Activated CD4-positive, alpha-beta T cell treated with anti-CD3 and anti-CD28 coated beads for 36 hours (primary cell): ENCODE results near the gene PSMD7. TPM values are rescaled to one million over a fixed set of nuclear protein-coding genes. Genes with fewer than 3 reads are reported as not detected.
A peak's percentile ranks its signal among the peaks of the same experiment; 100 is the strongest.
"Not testable (repeated sequence)": the region's sequence is repeated elsewhere in the genome, so short reads cannot be mapped to it uniquely, and the experiment has no call there.

Source experiments
- ATAC-seq: fragments of 200-7000 bp; cut with Tn5 transposase; one replicate; pipeline ENCODE4 v1.10.0; 2021; ENCODE audit warnings: mild to moderate bottlenecking, moderate library complexity
- CTCF ChIA-PET: fragments of 350-600 bp; sonication (Branson Sonifier 250); formaldehyde crosslinking; loops from one replicate; lab custom pipeline; 2021; ENCODE audit warnings: antibody characterized with exemption; lab: Charles Lee
- POLR2A ChIA-PET: fragments of 350-600 bp; sonication (Branson Sonifier 250); formaldehyde crosslinking; loops from one replicate; lab custom pipeline; 2021; ENCODE audit warnings: antibody characterized with exemption, inconsistent platforms; lab: Charles Lee
- DNase-seq: peaks from one replicate; pipeline ENCODE4 v3.0.0-alpha.2; 2020
- H3K27ac Mint-ChIP-seq: one replicate; pipeline ENCODE4 v1.8.0; 2021; ENCODE audit warnings: mixed read lengths
- H3K27me3 Mint-ChIP-seq: one replicate; pipeline ENCODE4 v1.8.0; 2021; ENCODE audit warnings: mixed read lengths
- H3K36me3 Mint-ChIP-seq: one replicate; pipeline ENCODE4 v1.8.0; 2021; ENCODE audit warnings: low read depth, mixed read lengths
- H3K4me1 Mint-ChIP-seq: one replicate; pipeline ENCODE4 v1.8.0; 2021; ENCODE audit warnings: mixed read lengths
- H3K4me3 Mint-ChIP-seq: one replicate; pipeline ENCODE4 v1.8.0; 2021; ENCODE audit warnings: mild to moderate bottlenecking, moderate library complexity, mixed read lengths
- H3K9me3 Mint-ChIP-seq: one replicate; pipeline ENCODE4 v1.8.0; 2021; ENCODE audit warnings: low read depth, mixed read lengths
- intact Hi-C, 2 experiments: fragments of 100-400 bp; cut with DNase I in 1 of 2; cut with micrococcal nuclease in 1 of 2; formaldehyde crosslinking; loops; one replicate each; pipeline versions ENCODE4 v1.14.2 to v1.15.1; 2022 to 2024; cut with DNase I, micrococcal nuclease
- total RNA-seq, 2 experiments: library from RNA; stranded (reverse); gene quantifications; one replicate each; pipeline ENCODE4 v1.2.3, GENCODE V29; 2021

PSMD7 gene
- total RNA-seq, 2 experiments from 2014 or later, result 122 to 134 TPM

- Mint-ChIP-seq H3K36me3 (peaks cover 32% of the 10 kb centered on the region), H3K4me1 (no peaks in the 10 kb centered on the region), H3K4me3 (no peak overlapping the region), H3K27ac (no peak overlapping the region), H3K27me3 (no peaks in the 10 kb centered on the region), H3K9me3 (no peaks in the 10 kb centered on the region)
- peak; percentile 30 for DNase-seq
- POLR2A ChIA-PET, result no interaction called here
- CTCF ChIA-PET, result interaction anchor here (0.6 to 2.2 kb wide), 5 partner anchors 10 to 121 kb away, joined by 3 to 9 read pairs (median 8); no protein-coding TSS in a partner anchor
- intact Hi-C loops, result loop anchor here (1.0 to 2.0 kb wide), 2 partner anchors 120 to 121 kb away; no protein-coding TSS in a partner anchor
- peak; percentile 42 for ATAC-seq
Measured at GRCh38 chr16:74309789-74310781, 13.5 kb downstream of the PSMD7 start.

- H3K27me3 Mint-ChIP-seq, result no peaks in the 10 kb centered on the region
- CTCF ChIA-PET, result no interaction called here
- no peaks in the 10 kb centered on the region for H3K4me1 Mint-ChIP-seq
- no peak for DNase-seq
- H3K36me3 Mint-ChIP-seq, result peaks cover 10% of the 10 kb centered on the region
- H3K27ac Mint-ChIP-seq, result no peak overlapping the region
- POLR2A ChIA-PET, result no interaction called here
- no peak overlapping the region for H3K4me3 Mint-ChIP-seq
- no peaks in the 10 kb centered on the region for H3K9me3 Mint-ChIP-seq
- intact Hi-C loops, result no loop called here
- no peak for ATAC-seq
Measured at GRCh38 chr16:74315059-74315458, 18.4 kb downstream of the PSMD7 start.

DNA sequence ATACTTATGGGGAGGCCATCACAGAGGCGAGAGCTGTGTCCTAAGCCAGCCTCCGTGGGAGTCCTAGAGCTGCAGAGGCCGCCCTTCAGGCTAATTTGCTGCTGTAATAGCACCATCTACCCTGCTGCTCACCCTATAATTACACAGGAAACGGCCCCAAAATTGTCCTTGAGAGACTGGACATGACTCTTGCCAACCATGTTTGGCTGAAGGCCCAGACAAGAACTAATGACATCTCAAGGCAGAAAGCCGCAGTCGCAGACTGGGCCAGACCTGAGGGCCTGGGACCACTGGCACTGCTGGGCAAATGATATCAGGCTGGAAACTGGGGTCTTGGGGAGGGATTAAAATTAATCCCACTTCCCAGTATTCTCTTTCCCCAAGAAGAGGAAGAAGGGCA is 24.1 kb downstream of the PSMD7 start:
- no peaks in the 10 kb centered on the region for H3K4me1 Mint-ChIP-seq
- no peaks in the 10 kb centered on the region for H3K27me3 Mint-ChIP-seq
- DNase-seq, result no peak
- intact Hi-C loops, result no loop called here
- no peak overlapping the region for H3K4me3 Mint-ChIP-seq
- CTCF ChIA-PET, result no interaction called here
- peaks cover 2% of the 10 kb centered on the region for H3K36me3 Mint-ChIP-seq
- H3K27ac Mint-ChIP-seq, result no peak overlapping the region
- POLR2A ChIA-PET, result no interaction called here
- H3K9me3 Mint-ChIP-seq, result no peaks in the 10 kb centered on the region
- ATAC-seq, result no peak

- H3K4me3 Mint-ChIP-seq, result no peak overlapping the region
- H3K36me3 Mint-ChIP-seq, result peaks cover 5% of the 10 kb centered on the region
- no peaks in the 10 kb centered on the region for H3K4me1 Mint-ChIP-seq
- no peaks in the 10 kb centered on the region for H3K9me3 Mint-ChIP-seq
- ATAC-seq (no peak), DNase-seq (no peak)
- no peaks in the 10 kb centered on the region for H3K27me3 Mint-ChIP-seq
- CTCF ChIA-PET, result interaction anchor here (0.7 kb wide), 1 partner anchor 12 kb away, joined by 4 read pairs; no protein-coding TSS in a partner anchor
- intact Hi-C loops, result no loop called here
- H3K27ac Mint-ChIP-seq, result no peak overlapping the region
- POLR2A ChIA-PET, result no interaction called here
Measured at GRCh38 chr16:74321356-74321755, 24.7 kb downstream of the PSMD7 start.

DNA sequence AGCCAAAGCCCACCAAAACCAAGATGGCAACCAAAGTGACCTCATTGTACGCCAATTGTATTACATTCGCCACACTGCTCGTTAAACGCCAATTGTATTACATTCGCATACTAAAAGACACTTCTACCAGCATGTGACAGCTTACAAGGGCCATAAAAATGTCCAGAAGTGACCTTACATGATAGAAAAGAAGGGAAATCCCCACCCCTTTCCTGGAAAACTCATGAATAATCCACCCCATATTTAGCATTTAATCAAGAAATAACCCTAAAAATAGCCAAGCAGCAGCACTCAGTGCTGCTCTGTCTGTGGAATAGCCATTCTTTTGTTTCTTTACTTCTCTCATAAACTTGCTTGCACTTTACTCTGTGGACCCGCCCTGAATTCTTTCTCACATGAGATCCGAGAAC is 25.7 kb downstream of the PSMD7 start:
- POLR2A ChIA-PET, result no interaction called here
- Mint-ChIP-seq H3K4me3 (no peak overlapping the region), H3K27me3 (no peaks in the 10 kb centered on the region), H3K27ac (no peak overlapping the region), H3K4me1 (no peaks in the 10 kb centered on the region), H3K36me3 (peaks cover 12% of the 10 kb centered on the region), H3K9me3 (no peaks in the 10 kb centered on the region)
- intact Hi-C loops, result no loop called here
- no peak for DNase-seq
- CTCF ChIA-PET, result no interaction called here
- no peak for ATAC-seq

DNA sequence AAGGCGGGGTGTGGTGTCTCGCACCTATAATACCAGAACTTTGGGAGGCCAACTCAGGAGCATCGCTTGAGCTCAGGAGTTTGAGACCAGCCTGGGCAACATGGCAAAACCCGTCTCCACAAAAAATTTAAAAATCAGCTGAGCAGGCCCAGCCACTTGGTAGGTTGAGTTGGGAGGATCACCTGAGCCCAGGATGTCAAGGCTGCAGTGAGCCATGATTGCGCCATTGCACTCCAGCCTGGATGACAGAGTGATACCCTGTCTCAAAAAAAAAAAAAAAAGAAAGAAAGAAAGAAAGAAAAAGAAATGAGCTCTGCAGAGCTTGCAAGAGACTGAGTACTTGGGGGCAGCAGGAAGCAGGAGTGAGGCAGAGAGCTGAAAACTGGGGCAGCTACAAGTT is 28.2 kb downstream of the PSMD7 start:
- H3K27me3 Mint-ChIP-seq, ATAC-seq, DNase-seq, H3K4me3 Mint-ChIP-seq, H3K9me3 Mint-ChIP-seq, intact Hi-C loops, H3K4me1 Mint-ChIP-seq, POLR2A ChIA-PET, H3K27ac Mint-ChIP-seq: not testable (repeated sequence)
- CTCF ChIA-PET, result interaction anchor here (1.7 kb wide), 1 partner anchor 16 kb away, joined by 8 read pairs; no protein-coding TSS in a partner anchor
- peaks cover 15% of the 10 kb centered on the region for H3K36me3 Mint-ChIP-seq

DNA sequence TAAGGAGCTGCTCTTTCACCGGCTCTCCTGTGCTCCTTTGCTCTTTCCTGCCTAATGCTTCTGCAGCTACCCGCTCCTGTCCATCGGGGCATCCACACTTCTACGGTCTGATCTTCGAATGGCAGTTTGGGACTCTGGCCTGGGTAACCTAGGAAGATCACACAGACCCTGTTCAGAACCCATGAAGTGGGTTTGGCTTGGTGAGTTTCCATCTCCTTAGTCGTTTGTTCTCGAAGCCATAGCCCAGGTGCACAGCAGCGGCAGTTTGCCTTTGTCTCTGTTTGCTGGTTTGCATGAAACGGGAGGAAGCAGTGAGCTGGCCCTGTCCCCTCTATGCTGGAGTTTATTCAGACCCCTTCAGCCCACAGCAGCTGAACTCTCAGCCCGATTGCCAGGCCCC is 29.0 kb downstream of the PSMD7 start:
- Mint-ChIP-seq H3K27ac (no peak overlapping the region), H3K9me3 (no peaks in the 10 kb centered on the region), H3K36me3 (peaks cover 15% of the 10 kb centered on the region), H3K4me1 (no peaks in the 10 kb centered on the region), H3K4me3 (no peak overlapping the region), H3K27me3 (no peaks in the 10 kb centered on the region)
- POLR2A ChIA-PET, result no interaction called here
- DNase-seq (no peak), ATAC-seq (no peak)
- intact Hi-C loops, result no loop called here
- CTCF ChIA-PET, result interaction anchor here (0.7 to 1.7 kb wide), 2 partner anchors 16 to 47 kb away, joined by 3 to 8 read pairs; no protein-coding TSS in a partner anchor

GRCh38 chr16:74328346-74328745 is 31.7 kb downstream of the PSMD7 start:
- H3K4me1 Mint-ChIP-seq, CTCF ChIA-PET, intact Hi-C loops, H3K9me3 Mint-ChIP-seq, DNase-seq, H3K27me3 Mint-ChIP-seq, H3K4me3 Mint-ChIP-seq, H3K27ac Mint-ChIP-seq, POLR2A ChIA-PET, ATAC-seq: not testable (repeated sequence)
- H3K36me3 Mint-ChIP-seq, result peaks cover 21% of the 10 kb centered on the region

- POLR2A ChIA-PET, H3K9me3 Mint-ChIP-seq, H3K4me1 Mint-ChIP-seq, DNase-seq, intact Hi-C loops, H3K27ac Mint-ChIP-seq, CTCF ChIA-PET, H3K4me3 Mint-ChIP-seq, ATAC-seq, H3K27me3 Mint-ChIP-seq: not testable (repeated sequence)
- peaks cover 19% of the 10 kb centered on the region for H3K36me3 Mint-ChIP-seq
Measured at GRCh38 chr16:74332469-74332868, 35.9 kb downstream of the PSMD7 start.

DNA sequence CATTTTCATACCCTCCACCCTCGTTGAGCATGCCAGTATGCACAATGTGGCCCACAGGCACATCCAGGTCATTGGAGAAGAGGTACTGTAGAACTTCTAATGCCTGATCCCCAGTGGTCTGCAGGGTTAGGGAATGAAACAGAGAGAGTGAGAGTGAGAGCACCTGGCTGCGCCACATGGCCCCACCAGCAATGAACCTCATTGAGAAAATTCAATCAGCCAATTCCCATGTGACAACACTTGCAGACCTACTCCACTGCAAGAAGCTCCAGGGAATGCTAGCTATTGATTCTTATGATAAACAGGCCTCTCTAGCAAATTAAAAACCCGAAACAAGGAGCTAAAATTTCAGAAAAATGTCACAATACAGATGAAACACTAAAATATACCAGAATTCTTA is 40.9 kb downstream of the PSMD7 start:
- H3K4me1 Mint-ChIP-seq, H3K27ac Mint-ChIP-seq, ATAC-seq, H3K9me3 Mint-ChIP-seq, DNase-seq, intact Hi-C loops, H3K27me3 Mint-ChIP-seq, H3K4me3 Mint-ChIP-seq, CTCF ChIA-PET, POLR2A ChIA-PET: not testable (repeated sequence)
- peaks cover 13% of the 10 kb centered on the region for H3K36me3 Mint-ChIP-seq

- H3K4me3 Mint-ChIP-seq, H3K27me3 Mint-ChIP-seq, H3K9me3 Mint-ChIP-seq, H3K4me1 Mint-ChIP-seq, ATAC-seq, POLR2A ChIA-PET, intact Hi-C loops, H3K27ac Mint-ChIP-seq, CTCF ChIA-PET, DNase-seq: not testable (repeated sequence)
- peaks cover 15% of the 10 kb centered on the region for H3K36me3 Mint-ChIP-seq
Measured at GRCh38 chr16:74339226-74339625, 42.6 kb downstream of the PSMD7 start.

- H3K36me3 Mint-ChIP-seq, result peaks cover 17% of the 10 kb centered on the region
- H3K4me1 Mint-ChIP-seq, ATAC-seq, POLR2A ChIA-PET, intact Hi-C loops, H3K27ac Mint-ChIP-seq, CTCF ChIA-PET, DNase-seq, H3K27me3 Mint-ChIP-seq, H3K9me3 Mint-ChIP-seq, H3K4me3 Mint-ChIP-seq: not testable (repeated sequence)
Measured at GRCh38 chr16:74353038-74353437, 56.4 kb downstream of the PSMD7 start.
